ENCODE measurements around the gene SCAF1. TPM values are rescaled to one million over a fixed set of nuclear protein-coding genes. Genes with fewer than 3 reads are reported as not detected.

The SCAF1 gene
- total RNA-seq, 4 donors from 2014 or later = 8.8 to 76.9 (median 11.4) TPM

DNA sequence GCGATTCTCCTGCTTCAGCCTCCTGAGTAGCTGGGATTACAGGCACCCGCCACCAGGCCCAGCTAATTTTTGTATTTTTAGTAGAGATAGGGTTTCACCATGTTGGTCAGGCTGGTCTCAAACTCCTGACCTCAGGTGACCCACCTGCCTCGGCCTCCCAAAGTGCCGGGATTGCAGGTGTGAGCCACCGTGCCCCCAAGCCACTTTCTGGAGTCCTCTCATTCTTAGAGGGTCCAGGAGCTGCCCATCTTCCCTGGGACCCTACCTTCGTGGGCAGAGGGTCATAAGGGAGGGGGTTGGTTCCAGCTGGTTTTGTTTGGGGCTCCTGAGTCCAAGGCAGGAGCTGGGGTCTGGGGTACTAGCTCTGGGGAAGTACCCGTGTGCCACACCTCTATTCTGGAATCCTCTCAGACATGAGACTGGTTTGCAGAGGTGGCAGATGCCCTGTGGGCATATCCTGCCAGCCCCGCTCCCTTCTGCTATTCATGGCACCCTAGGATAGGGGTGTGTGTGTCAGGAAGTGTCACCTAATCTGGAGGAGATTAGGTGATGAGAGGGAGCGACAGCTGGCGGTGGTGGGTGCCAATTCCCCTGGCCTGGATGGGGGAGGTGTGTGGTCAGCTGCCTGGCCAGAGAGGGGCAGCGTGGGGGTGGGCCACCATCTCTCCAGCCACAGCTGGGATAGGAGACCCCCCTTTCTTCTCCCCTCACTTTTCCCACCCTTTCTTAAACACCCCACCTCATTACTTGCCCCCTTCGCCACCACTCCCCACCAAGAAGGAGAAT lies 37.2 kb downstream of the SCAF1 start:
- Histone ChIP-seq H3K36me3 (no peaks in the 10 kb centered on the region), H3K27ac (peak overlapping the region; percentile 65 to 85), H3K4me1 (peaks cover 0 to 4% of the 10 kb centered on the region in 2 donors), H3K9me3 (no peaks in the 10 kb centered on the region), H3K4me3 (no peak overlapping the region), H3K27me3 (no peaks in the 10 kb centered on the region)
- no peak for TF ChIP-seq POLR2A (IDR thresholded peaks at IDR 0.05)
- TF ChIP-seq, protein P1, sequence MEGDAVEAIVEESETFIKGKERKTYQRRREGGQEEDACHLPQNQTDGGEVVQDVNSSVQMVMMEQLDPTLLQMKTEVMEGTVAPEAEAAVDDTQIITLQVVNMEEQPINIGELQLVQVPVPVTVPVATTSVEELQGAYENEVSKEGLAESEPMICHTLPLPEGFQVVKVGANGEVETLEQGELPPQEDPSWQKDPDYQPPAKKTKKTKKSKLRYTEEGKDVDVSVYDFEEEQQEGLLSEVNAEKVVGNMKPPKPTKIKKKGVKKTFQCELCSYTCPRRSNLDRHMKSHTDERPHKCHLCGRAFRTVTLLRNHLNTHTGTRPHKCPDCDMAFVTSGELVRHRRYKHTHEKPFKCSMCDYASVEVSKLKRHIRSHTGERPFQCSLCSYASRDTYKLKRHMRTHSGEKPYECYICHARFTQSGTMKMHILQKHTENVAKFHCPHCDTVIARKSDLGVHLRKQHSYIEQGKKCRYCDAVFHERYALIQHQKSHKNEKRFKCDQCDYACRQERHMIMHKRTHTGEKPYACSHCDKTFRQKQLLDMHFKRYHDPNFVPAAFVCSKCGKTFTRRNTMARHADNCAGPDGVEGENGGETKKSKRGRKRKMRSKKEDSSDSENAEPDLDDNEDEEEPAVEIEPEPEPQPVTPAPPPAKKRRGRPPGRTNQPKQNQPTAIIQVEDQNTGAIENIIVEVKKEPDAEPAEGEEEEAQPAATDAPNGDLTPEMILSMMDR (IDR thresholded peaks at IDR 0.05) = no peak
- intact Hi-C loops (cut with DNase I; ENCODE audit: low total_unique reads) = no loop called here
- DNase-seq = peak in 1 of 2 donors; percentile 13

DNA sequence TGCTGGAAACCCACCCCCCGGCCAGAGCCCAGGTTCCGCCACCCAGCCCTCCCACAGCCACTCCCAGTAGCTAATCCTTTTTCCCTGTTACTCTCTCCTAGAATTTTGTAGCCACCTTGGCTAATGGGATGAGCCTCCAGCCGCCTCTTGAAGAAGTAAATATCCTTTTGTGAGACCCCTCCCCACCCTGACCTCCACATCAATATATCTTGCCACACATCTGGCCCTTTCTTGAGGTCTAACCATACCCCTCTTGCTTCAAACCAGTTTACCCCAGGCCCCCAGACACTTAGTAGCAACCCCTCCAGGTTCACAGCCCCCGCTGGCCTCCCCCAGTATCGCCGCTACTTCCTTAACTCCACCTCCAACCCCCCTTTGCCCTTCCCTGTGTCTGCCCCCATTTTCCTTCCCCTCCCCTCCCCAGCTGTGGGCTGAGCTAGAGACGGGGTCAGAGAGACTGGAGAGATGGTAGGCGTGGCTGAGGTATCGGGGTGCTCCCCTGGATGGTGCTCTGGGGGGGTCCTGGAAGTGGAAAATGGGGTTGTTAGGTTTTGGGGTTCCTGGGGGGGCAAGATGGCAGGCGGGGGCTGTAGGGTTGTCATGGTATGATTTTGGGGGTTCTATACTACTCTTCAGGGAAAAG lies 37.9 kb downstream of the SCAF1 start:
- Histone ChIP-seq H3K4me1 (peaks cover 0 to 4% of the 10 kb centered on the region in 2 donors), H3K9me3 (no peaks in the 10 kb centered on the region), H3K27ac (peak overlapping the region; percentile 65 to 70), H3K36me3 (no peaks in the 10 kb centered on the region), H3K27me3 (no peaks in the 10 kb centered on the region), H3K4me3 (no peak overlapping the region)
- intact Hi-C loops (cut with DNase I; ENCODE audit: low total_unique reads) = no loop called here
- DNase-seq = no peak
- no peak for TF ChIP-seq POLR2A (IDR thresholded peaks at IDR 0.05)
- TF ChIP-seq, protein P1 (IDR thresholded peaks at IDR 0.05) = no peak

DNA sequence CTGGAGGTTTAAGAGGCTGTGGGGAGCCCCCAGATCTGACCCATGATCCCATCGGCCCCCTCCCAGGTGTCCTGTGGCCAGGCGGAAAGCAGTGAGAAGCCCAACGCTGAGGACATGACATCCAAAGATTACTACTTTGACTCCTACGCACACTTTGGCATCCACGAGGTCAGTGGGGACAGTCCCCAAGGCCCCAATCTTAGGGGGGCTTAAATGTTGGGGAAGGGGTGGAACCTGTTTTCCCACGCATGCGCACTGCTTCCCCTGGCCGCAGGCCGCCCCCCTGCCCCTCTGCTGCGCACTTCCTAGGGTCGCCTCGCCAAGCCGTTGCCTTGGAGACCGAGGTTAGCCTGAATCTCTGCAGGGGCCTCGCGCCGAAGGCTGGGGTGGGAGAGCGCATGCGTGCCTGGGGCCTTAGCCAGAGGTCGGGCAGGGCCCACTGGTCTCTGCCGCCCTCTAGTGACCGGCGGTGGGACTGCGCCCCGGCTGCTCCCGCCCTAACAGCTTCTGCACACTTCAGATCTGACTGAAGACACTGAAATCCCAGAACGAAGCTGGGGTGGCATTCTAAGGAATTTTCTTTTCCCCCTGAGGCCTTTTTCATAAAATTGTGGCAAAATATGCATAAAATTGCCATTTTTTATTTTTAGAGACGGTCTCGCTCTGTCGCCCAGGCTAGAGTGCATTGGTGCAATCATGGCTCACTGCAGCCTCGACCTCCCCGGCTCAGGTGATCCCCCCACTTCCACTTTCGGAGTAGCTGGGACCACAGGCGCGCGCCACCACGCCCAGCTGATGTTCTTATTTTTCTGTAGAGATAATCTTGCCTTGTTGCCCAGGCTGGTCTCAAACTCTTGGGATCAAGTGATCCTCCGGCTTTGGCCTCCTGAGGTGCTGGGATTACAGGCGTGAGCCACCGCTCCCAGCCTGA lies 38.7 kb downstream of the SCAF1 start:
- Histone ChIP-seq H3K4me1 (peaks cover 0 to 4% of the 10 kb centered on the region in 2 donors), H3K27me3 (no peaks in the 10 kb centered on the region), H3K9me3 (no peaks in the 10 kb centered on the region), H3K4me3 (peak overlapping the region in 1 of 2 donors; percentile 8), H3K36me3 (no peaks in the 10 kb centered on the region), H3K27ac (peak overlapping the region; percentile 65 to 70)
- intact Hi-C loops (cut with DNase I; ENCODE audit: low total_unique reads) = no loop called here
- DNase-seq = peak; percentile 90 to 94
- TF ChIP-seq, protein P1 (IDR thresholded peaks at IDR 0.05) = peak; percentile 98 to 100 (median 100)
- TF ChIP-seq POLR2A (IDR thresholded peaks at IDR 0.05) = no peak

DNA sequence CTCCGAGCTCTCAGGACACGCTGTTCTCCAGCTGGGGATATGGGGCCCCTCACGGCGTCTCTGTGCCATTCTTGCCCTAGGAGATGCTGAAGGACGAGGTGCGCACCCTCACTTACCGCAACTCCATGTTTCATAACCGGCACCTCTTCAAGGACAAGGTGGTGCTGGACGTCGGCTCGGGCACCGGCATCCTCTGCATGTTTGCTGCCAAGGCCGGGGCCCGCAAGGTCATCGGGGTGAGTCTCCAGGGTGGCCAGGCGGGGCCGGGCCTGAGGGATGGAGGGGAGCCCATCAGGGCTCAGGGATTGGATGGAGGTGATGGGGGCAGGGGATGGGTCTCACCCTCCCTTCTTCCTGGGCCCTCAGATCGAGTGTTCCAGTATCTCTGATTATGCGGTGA lies 39.8 kb downstream of the SCAF1 start:
- TF ChIP-seq POLR2A (IDR thresholded peaks at IDR 0.05) = no peak
- TF ChIP-seq, protein P1 (IDR thresholded peaks at IDR 0.05) = no peak
- intact Hi-C loops (cut with DNase I; ENCODE audit: low total_unique reads) = no loop called here
- no peak for DNase-seq
- Histone ChIP-seq H3K27me3 (no peaks in the 10 kb centered on the region), H3K4me3 (no peak overlapping the region), H3K4me1 (peaks cover 0 to 4% of the 10 kb centered on the region in 2 donors), H3K36me3 (no peaks in the 10 kb centered on the region), H3K9me3 (no peaks in the 10 kb centered on the region), H3K27ac (no peak overlapping the region)

Data from uterus (tissue), 4 donors.